OCI-LY3 (cell line): ENCODE data around the gene GLIS1.

Experiments
- EZH2phosphoT487 ChIP-seq: fragments of 200-600 bp; shearing (Covaris generic); IDR thresholded peaks from 2 replicates; pipeline ENCODE4 v1.6.1; 2018; ENCODE audit warnings: antibody characterized with exemption, mixed run types, low read depth
- TF ChIP-seq, protein P1 (sequence below): fragments of 200-600, 300-600 bp; sonication (generic); IDR thresholded peaks from 2 replicates; pipeline ENCODE4 v1.5.1; 2014; ENCODE audit warnings: antibody characterized with exemption, low read length, low read depth

DNA sequence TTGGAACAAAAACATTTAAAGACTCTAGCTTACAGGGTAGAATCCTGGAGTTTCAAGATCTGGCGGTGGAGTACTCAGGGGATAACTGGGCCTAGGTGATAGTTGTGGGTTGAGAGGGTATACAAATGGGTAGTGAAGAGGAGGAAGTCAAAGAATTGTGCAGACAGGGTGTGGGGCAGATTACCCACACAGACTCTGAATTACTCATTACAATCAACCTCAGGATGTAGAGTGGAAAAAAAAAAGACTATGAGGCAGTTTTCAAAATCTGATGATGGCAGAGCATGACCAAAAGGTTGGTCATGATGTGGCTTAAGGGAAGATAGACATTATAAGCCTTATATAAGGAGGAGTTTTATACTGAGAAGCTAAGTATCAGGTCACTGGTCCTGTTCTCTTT, 44.1 kb upstream of the GLIS1 start:
- TF ChIP-seq, protein P1, sequence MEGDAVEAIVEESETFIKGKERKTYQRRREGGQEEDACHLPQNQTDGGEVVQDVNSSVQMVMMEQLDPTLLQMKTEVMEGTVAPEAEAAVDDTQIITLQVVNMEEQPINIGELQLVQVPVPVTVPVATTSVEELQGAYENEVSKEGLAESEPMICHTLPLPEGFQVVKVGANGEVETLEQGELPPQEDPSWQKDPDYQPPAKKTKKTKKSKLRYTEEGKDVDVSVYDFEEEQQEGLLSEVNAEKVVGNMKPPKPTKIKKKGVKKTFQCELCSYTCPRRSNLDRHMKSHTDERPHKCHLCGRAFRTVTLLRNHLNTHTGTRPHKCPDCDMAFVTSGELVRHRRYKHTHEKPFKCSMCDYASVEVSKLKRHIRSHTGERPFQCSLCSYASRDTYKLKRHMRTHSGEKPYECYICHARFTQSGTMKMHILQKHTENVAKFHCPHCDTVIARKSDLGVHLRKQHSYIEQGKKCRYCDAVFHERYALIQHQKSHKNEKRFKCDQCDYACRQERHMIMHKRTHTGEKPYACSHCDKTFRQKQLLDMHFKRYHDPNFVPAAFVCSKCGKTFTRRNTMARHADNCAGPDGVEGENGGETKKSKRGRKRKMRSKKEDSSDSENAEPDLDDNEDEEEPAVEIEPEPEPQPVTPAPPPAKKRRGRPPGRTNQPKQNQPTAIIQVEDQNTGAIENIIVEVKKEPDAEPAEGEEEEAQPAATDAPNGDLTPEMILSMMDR = no peak
- no peak for TF ChIP-seq EZH2phosphoT487
